HG02763 (cell line): ENCODE data around the gene NCOA7.
A peak's percentile ranks its signal among the peaks of the same experiment; 100 is the strongest.

ENCODE experiments used
- ATAC-seq: cut with Tn5 transposase; IDR thresholded peaks from one replicate; pipeline ENCODE4 v1.9.1; 2021; ENCODE audit warnings: mild to moderate bottlenecking, moderate library complexity; ENCODE audit not compliant: unreplicated experiment

Gene NCOA7

GRCh38 chr6:125790358-125791150 lies at the start of gene NCOA7:
NCOA7 (plus strand) TSS chr6:125790960; CDS start chr6:125815355, 24,395 bp downstream.
- peak; percentile 71 for ATAC-seq

GRCh38 chr6:125741336-125741735 lies 49.4 kb upstream of the NCOA7 start:
- ATAC-seq, result no peak

- ATAC-seq, result no peak
Measured at GRCh38 chr6:125742024-125742423, 48.7 kb upstream of the NCOA7 start.

DNA sequence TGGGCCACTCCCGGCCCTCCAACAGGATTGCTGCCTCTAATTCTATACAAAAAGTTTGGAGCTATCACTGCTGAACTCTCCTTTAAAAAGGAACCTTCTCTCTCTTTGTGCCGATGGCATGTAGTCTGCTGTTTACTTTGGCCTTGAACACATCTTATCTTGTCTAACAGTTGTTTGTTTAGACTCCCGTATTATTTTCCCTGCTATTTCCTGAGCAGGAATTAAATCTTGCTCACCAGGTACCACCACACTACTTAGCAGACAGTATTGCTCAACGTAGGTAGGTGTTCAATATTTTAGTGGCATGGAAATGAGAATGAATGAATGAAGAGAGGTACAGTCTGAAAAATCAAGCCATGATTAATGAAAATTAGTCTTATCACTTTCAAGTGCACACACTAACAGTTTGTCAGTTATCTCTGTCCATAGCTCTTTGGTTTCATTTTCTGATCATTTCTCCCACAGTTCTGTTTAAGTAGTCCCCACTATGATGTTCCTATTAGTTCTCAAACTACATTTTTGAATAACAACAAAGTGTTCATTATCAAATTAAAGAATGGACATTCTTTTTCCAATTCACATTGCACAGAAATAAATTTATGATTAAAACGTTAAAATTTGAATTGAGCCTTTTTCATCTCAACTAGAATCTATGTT lies 48.2 kb upstream of the NCOA7 start:
- ATAC-seq, result no peak

DNA sequence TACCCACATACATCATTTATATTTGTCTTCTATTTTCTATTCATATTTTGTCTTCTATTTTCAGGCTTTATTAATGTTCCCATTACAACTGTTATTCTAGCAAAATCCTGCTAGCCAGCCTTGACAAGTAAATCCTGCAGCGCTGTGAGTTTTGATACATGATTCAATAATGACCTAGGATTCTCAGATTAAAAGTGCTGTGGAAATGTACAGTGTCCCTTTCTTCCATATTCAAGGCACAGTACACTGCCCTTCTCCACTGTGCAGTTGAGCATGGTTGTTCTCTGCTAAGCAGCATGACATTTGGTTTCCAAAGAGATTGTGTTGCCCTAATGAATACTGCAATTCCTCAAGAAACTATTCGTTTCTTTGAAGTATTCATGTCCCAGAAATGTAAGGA lies 47.2 kb upstream of the NCOA7 start:
- ATAC-seq, result no peak

- no peak for ATAC-seq
Measured at GRCh38 chr6:125745281-125746018, 45.3 kb upstream of the NCOA7 start.

DNA sequence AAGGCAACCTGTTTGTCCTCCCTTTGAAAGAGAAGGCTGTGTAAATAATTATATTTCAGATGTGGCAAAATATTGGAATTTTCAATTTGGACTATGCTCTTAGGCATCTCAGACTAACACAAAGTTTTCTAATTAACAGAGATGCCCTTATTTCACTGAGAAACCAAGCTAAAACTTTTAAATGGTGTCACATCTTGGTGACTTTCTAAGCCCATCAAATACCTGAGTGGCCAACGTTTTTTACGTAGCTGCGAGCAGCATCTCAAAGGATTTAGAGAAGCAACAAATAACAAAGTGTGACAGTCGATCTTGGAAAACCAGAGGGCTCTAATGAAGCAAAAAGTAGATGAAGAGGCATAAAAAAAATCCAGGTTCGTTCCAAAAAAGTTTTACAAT lies 44.7 kb upstream of the NCOA7 start:
- no peak for ATAC-seq

- ATAC-seq, result peak; percentile 54
Measured at GRCh38 chr6:125746731-125747588, 43.8 kb upstream of the NCOA7 start.

DNA sequence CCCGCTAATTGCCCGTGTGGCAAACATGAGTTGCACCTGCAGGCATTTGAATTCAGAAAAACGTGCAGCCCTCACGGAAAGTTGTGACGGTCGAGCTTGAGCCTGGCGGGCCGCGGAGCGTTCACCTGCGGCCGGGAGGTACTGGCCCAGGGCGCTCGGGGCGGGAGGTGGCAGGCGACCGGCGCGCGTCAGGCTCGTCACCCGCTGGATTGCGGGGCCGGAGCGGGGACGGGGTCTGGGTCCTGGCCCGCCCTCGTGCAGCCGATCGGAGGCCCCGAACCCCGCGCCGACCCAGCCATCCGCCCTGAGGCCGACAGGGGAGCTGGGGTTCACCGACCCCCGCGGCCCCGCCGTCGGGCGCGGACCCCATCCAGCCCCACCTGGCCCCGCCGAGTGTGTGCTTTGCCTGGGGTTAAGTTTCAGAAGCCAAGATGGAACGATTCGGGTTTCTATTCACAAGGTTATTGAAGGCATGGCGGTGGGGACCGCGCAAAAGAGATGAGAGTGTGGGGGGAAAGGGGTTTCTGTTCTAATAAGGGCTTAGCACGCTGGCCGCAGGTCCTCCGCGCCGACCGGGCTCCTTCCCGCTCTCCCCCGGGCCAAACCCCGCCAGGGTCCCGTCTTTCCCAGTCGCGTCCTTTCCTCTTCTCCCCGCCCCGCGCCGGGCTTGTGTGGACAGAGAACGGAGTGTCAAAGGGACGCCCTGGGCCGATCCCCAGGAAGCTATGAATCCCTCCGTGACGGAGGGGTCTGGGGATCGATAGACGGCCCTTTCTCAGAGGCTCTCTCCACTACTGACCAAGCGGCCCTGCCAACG lies 43.0 kb upstream of the NCOA7 start:
- ATAC-seq, result no peak

GRCh38 chr6:125748406-125749172 lies 42.2 kb upstream of the NCOA7 start:
- no peak for ATAC-seq

DNA sequence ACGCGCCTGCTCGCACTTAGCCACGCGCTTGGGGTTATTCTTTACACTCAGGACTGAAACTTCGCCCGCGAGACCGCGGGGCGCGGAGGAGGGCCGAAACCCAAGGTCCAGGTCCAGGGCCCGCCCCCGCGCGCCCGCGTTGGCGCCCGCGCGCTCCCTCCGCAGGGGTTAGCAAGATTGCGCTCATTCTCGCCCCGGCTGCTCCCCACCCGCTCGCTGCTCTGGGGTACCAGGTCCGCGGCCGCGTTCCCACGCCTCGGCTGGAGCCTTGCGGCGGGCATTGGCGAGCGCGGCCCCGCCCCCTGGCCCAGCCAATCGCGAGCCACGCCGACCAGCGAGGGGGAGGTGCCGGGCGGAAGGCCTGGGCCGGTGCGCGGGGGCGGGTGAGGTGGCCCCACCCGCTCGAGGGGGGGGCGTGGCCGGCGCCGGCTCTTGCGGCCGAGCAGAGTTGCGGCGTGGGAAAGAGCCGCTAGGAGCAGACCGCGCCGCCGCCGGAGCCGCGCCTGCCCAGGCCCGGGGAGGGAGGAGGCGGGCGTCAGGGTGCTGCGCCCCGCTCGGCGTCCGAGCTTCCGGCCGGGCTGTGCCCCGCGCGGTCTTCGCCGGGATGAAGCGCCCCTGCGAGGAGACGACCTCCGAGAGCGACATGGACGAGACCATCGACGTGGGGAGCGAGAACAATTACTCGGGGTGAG lies 41.4 kb upstream of the NCOA7 start, which contains the start of gene HEY2:
Gene HEY2, plus strand, starts transcription at position 460 of the 692 bp plus-strand sequence. Its CDS starts 145 bp downstream, at position 605.
- ATAC-seq, result peak; percentile 87

DNA sequence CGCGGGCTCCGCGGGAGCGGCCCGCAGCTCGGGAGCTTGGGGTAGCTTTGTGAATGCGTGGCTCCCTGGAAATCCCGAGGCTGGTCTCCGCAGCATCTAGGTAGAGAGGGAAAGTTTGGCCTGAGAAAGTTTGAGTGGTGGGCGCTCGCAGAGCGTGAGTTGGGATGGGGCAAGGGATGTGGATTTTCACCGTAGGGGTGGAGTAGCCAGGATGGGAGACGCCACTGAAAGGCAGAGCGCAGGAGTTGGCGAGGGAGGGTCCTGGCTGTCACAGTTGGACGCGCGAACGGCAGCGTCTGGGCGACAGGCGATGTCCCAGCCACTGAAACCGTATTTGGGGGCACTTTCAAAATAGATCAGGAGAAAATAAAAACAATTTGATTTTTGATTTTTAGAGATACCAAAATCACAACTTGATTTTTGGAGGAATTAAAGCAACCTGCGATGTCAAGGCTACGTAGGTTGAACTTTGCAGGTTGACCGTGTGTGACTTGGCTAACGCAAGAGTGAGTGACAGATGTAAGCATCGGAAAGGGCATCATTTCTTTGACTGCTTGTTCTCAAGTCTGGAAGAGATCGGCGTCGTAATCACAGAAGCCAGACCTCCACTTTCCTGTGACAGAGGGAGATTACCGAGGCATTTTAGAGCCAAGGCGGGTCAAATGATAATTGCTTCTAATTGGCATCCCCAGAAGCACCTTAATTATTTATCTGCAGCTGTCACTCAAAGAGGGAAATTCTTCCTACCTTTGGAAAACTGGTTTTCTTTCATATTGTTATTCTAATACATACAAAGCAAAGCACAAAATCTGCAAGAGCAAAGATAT lies 40.7 kb upstream of the NCOA7 start:
- no peak for ATAC-seq

GRCh38 chr6:125750692-125751333 lies 39.9 kb upstream of the NCOA7 start:
- no peak for ATAC-seq

DNA sequence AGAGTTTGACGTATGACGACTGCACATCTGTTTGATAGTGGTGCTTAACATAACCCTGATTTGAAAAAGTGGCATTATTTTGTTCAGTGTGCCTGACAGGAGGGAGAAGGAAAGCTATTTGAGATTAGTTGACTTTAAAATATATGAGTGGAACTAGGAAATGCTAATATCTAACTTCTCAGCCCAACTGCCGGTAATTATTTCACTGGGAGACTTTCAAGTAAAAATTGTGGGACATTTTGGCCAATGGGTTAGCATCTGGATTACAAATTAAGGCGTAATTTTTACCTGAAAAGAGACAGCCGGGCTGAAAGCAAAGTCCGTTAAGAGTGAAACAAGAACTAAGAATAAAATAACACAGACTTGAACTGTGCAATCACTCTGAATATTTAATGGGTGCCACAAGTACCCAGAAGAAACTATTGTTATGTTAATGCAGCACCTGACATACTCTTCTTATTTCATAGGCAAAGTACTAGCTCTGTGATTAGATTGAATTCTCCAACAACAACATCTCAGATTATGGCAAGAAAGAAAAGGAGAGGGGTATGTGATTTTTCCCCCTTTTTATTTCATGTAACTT lies 39.3 kb upstream of the NCOA7 start:
- ATAC-seq, result no peak

- ATAC-seq, result no peak
Measured at GRCh38 chr6:125752773-125753172, 38.0 kb upstream of the NCOA7 start.

- ATAC-seq, result no peak
Measured at GRCh38 chr6:125753218-125753936, 37.4 kb upstream of the NCOA7 start.
